Measurements from ENCODE around the gene KCNJ15.
A peak's percentile ranks its signal among the peaks of the same experiment; 100 is the strongest.

Gene KCNJ15

DNA sequence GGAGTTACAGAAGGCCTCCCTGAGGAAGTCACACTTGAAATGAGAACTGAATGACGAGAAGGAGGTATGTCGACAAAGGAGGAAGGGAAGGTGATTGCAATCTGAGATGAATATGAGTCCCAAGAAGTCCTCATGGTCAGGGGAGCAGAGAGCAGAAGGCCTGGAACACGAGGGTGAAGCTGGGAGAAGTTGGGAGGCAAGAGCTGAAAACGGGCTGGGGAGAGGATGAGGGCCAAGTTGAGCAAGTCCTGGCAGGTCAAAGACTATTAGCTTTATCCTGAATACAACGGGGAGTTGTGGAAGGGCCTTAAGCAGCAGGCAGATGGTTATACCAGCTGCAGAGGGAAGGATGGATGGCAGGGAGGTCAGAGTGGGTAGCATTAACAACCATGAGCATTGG is 89.5 kb downstream of the KCNJ15 start:
- no peak for DNase-seq (ENCODE audit: low read depth)
- TF ChIP-seq, protein P1, sequence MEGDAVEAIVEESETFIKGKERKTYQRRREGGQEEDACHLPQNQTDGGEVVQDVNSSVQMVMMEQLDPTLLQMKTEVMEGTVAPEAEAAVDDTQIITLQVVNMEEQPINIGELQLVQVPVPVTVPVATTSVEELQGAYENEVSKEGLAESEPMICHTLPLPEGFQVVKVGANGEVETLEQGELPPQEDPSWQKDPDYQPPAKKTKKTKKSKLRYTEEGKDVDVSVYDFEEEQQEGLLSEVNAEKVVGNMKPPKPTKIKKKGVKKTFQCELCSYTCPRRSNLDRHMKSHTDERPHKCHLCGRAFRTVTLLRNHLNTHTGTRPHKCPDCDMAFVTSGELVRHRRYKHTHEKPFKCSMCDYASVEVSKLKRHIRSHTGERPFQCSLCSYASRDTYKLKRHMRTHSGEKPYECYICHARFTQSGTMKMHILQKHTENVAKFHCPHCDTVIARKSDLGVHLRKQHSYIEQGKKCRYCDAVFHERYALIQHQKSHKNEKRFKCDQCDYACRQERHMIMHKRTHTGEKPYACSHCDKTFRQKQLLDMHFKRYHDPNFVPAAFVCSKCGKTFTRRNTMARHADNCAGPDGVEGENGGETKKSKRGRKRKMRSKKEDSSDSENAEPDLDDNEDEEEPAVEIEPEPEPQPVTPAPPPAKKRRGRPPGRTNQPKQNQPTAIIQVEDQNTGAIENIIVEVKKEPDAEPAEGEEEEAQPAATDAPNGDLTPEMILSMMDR (conservative IDR thresholded peaks at IDR 0.05; ENCODE audit: low read depth, low read length) = no peak
- H3K4me3 ChIP-seq (ENCODE audit: low read length) = no peak overlapping the region

DNA sequence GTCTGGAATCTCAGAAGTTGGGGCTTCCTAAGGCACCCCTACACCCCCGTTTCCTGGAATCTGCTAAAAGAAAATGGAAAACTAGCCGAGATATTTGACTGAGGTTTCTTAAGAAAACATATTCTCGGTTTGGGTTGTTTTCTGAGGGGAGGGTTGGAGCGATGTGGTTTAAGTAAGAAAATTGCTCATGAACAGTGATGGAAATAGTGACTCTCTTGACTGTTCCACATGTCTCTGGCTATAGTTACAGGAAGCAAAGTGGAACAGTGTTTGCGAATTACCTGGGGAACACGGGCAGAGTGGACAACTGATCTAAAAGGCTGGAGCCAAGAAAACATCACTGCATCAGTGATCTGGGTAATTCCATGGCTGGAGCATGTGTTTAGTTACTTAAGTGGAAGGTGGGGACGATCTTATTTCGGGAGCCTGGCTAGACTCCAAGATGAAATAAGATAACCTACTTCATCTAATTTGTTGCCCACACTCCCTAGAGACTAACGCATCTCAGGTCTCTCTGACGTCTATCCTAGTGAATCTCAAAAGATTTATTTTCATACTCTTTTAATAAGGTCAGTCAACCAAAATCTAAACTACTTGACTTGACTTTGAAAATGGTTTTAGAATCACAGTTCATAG is 92.4 kb downstream of the KCNJ15 start:
- no peak overlapping the region for H3K4me3 ChIP-seq (ENCODE audit: low read length)
- TF ChIP-seq, protein P1 (conservative IDR thresholded peaks at IDR 0.05; ENCODE audit: low read depth, low read length) = no peak
- DNase-seq (ENCODE audit: low read depth) = no peak

DNA sequence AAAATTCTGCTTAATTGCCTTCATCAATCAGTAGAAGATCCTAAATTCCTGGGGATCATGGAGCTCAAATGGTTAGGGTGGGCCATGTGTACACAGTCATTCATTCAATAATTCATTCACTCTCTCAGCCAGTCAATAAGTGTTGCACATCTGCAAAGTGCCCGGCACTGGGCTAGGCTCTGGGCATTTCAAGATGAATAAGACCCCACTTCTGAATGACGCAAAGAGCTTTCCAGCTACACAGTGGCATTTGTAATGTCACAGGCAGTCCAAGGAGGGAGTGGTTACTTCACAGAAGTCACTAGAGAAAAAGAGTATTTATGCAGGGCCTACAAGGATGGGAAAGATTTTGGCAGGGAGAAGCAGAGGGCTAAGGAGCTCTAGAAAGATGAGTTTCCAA is 93.2 kb downstream of the KCNJ15 start:
- no peak overlapping the region for H3K4me3 ChIP-seq (ENCODE audit: low read length)
- DNase-seq (ENCODE audit: low read depth) = no peak
- TF ChIP-seq, protein P1 (conservative IDR thresholded peaks at IDR 0.05; ENCODE audit: low read depth, low read length) = no peak

DNA sequence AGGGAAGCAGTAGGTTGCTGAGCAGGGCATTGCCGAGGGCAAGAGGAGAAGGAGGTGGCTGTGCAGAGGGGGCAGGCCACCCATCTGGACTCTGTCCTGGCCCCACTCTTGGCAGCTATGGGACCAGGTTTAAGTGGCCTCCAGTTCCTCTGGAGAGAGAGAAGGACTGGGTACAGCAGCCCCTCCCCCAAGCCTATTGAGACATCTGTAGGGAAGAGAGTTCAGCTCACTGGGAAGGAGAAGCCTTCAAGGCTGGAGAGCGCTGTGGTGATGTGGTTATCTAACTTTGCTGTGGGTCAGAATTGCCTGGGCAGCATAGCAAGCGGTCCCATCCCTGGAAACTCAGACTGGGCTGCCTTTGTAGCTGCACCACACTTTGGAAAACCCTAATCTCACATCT is 93.9 kb downstream of the KCNJ15 start:
- DNase-seq (ENCODE audit: low read depth) = no peak
- TF ChIP-seq, protein P1 (conservative IDR thresholded peaks at IDR 0.05; ENCODE audit: low read depth, low read length) = no peak

GRCh38 chr21:38351176-38351959 is 94.6 kb downstream of the KCNJ15 start:
- TF ChIP-seq, protein P1 (conservative IDR thresholded peaks at IDR 0.05; ENCODE audit: low read depth, low read length) = no peak
- DNase-seq (ENCODE audit: low read depth) = no peak
- H3K4me3 ChIP-seq (ENCODE audit: low read length) = no peak overlapping the region

More for the DNA sequence above, 93.9 kb downstream of the KCNJ15 start:
- no peak overlapping the region for H3K4me3 ChIP-seq (ENCODE audit: low read length)

GRCh38 chr21:38351961-38352521 is 95.2 kb downstream of the KCNJ15 start:
- DNase-seq (ENCODE audit: low read depth) = peak; percentile 52
- H3K4me3 ChIP-seq (ENCODE audit: low read length) = no peak overlapping the region
- TF ChIP-seq, protein P1 (conservative IDR thresholded peaks at IDR 0.05; ENCODE audit: low read depth, low read length) = no peak

Data from retinal pigment epithelial cell (primary cell).